ENCODE measurements around the gene ROR2. TPM values are rescaled to one million over a fixed set of nuclear protein-coding genes. Genes with fewer than 3 reads are reported as not detected.

ROR2 gene
- total RNA-seq, 3 donors from 2014 or later = 3.9 to 56.0 (median 6.5) TPM

- no peak for ATAC-seq
- no peaks in the 10 kb centered on the region for H3K36me3 ChIP-seq (ENCODE audit: low read depth)
- H3K4me3 ChIP-seq = no peak overlapping the region
- no peaks in the 10 kb centered on the region for H3K4me1 ChIP-seq (ENCODE audit: low read depth)
- intact Hi-C loops (cut with DNase I, micrococcal nuclease) = loop anchor here in 1 of 2 donors (5.0 kb wide), 1 partner anchor 764 kb away; no protein-coding TSS in a partner anchor
- TF ChIP-seq CTCF (IDR thresholded peaks at IDR 0.05) = no peak
- no peaks in the 10 kb centered on the region for H3K9me3 ChIP-seq
- DNase-seq = peak in 1 of 3 donors; percentile 10
Measured at GRCh38 chr9:91676046-91676445, 274.0 kb downstream of the ROR2 start.

GRCh38 chr9:91664663-91665062 is 285.4 kb downstream of the ROR2 start:
- no peak for ATAC-seq

GRCh38 chr9:91663858-91664257 is 286.2 kb downstream of the ROR2 start:
- ATAC-seq = no peak
- no peak for TF ChIP-seq CTCF (IDR thresholded peaks at IDR 0.05)

More at GRCh38 chr9:91664663-91665062, 285.4 kb downstream of the ROR2 start:
- Histone ChIP-seq H3K9me3 (no peaks in the 10 kb centered on the region), H3K4me3 (no peak overlapping the region), H3K4me1 (ENCODE audit: low read depth) (no peaks in the 10 kb centered on the region), H3K36me3 (ENCODE audit: low read depth) (no peaks in the 10 kb centered on the region)
- DNase-seq = no peak
- no peak for TF ChIP-seq CTCF (IDR thresholded peaks at IDR 0.05)
- intact Hi-C loops (cut with DNase I, micrococcal nuclease) = no loop called here

GRCh38 chr9:91661451-91661850 is 288.6 kb downstream of the ROR2 start:
- ATAC-seq = no peak
- intact Hi-C loops (cut with DNase I, micrococcal nuclease) = no loop called here
- TF ChIP-seq CTCF (IDR thresholded peaks at IDR 0.05) = no peak

More at GRCh38 chr9:91663858-91664257, 286.2 kb downstream of the ROR2 start:
- no peaks in the 10 kb centered on the region for H3K4me1 ChIP-seq (ENCODE audit: low read depth)
- intact Hi-C loops (cut with DNase I, micrococcal nuclease) = no loop called here
- no peaks in the 10 kb centered on the region for H3K9me3 ChIP-seq
- H3K36me3 ChIP-seq (ENCODE audit: low read depth) = no peaks in the 10 kb centered on the region
- H3K4me3 ChIP-seq = no peak overlapping the region
- DNase-seq = no peak

GRCh38 chr9:91660521-91660920 is 289.5 kb downstream of the ROR2 start:
- H3K4me3 ChIP-seq = no peak overlapping the region
- no peak for DNase-seq
- no peaks in the 10 kb centered on the region for H3K9me3 ChIP-seq
- no peaks in the 10 kb centered on the region for H3K36me3 ChIP-seq (ENCODE audit: low read depth)
- ATAC-seq = no peak
- TF ChIP-seq CTCF (IDR thresholded peaks at IDR 0.05) = no peak
- intact Hi-C loops (cut with DNase I, micrococcal nuclease) = no loop called here
- no peaks in the 10 kb centered on the region for H3K4me1 ChIP-seq (ENCODE audit: low read depth)

More at GRCh38 chr9:91661451-91661850, 288.6 kb downstream of the ROR2 start:
- Histone ChIP-seq H3K36me3 (ENCODE audit: low read depth) (no peaks in the 10 kb centered on the region), H3K4me3 (no peak overlapping the region), H3K9me3 (no peaks in the 10 kb centered on the region), H3K4me1 (ENCODE audit: low read depth) (no peaks in the 10 kb centered on the region)
- no peak for DNase-seq

All from mucosa of descending colon (tissue), 3 donors.